NB4 (cell line): Measurements from ENCODE around the gene IRX2.

Source experiments
- DNase-seq: peaks from one replicate; pipeline ENCODE4 v3.0.0; 2010; ENCODE audit warnings: low read depth
- H3K4me3 ChIP-seq: one replicate; pipeline ENCODE4 v1.5.1; 2011; ENCODE audit warnings: mild to moderate bottlenecking, low read depth, low read length, moderate library complexity
- MYC ChIP-seq: IDR thresholded peaks from 2 replicates; pipeline ENCODE4 v1.6.1; 2011; ENCODE audit warnings: low read depth, low read length
- POLR2A ChIP-seq: IDR thresholded peaks from 2 replicates; pipeline ENCODE4 v1.6.1; 2011; ENCODE audit warnings: mild to moderate bottlenecking; ENCODE audit not compliant: insufficient read length; ENCODE audit errors: extremely low read depth
- TF ChIP-seq, protein P1 (sequence below): IDR thresholded peaks from one replicate; pipeline ENCODE4 v1.5.1; 2012; ENCODE audit warnings: low read depth, low read length
- TF ChIP-seq, protein P2 (sequence below): IDR thresholded peaks from 2 replicates; pipeline ENCODE4 v1.6.1; 2011; ENCODE audit warnings: low read depth, low read length

Gene IRX2

DNA sequence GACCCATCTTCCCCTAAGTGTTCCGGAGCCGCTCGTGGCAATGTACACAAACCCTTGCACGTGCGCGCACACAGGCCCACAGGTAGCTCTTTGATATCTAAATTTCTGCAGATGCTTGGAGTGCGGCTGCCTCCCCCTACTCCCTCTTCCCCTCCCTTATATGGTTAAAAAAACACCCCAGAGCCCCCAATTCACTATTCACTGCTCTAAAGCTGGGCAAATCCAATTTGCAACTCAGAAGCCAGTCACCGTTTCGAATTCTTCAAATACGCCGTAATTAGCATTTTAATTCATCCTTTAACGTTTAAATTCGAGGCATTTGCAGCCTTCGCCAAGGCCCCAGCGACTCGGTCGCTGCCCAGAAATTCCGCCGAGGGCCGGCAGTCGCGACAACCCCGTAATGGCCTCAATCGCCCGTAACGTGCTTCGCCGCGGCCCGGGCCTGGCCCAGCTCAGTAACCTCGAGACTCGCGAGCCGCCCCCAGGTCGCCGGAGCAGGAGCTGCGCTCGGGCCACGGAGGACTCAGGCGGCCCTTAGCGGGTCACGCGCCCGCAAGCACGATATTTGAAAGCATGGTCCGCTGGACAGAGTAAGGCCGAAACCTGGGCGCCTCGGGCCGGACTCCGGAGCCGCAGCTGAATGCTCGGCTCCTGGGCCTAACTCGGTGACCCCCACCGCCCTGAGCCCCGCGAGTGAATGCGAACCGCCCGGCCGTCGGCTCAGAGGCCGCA is 1.3 kb downstream of the IRX2 start:
- no peak overlapping the region for H3K4me3 ChIP-seq
- no peak for DNase-seq
- TF ChIP-seq POLR2A = no peak

- no peak for TF ChIP-seq MYC
- no peak for TF ChIP-seq POLR2A
- TF ChIP-seq, protein P1, sequence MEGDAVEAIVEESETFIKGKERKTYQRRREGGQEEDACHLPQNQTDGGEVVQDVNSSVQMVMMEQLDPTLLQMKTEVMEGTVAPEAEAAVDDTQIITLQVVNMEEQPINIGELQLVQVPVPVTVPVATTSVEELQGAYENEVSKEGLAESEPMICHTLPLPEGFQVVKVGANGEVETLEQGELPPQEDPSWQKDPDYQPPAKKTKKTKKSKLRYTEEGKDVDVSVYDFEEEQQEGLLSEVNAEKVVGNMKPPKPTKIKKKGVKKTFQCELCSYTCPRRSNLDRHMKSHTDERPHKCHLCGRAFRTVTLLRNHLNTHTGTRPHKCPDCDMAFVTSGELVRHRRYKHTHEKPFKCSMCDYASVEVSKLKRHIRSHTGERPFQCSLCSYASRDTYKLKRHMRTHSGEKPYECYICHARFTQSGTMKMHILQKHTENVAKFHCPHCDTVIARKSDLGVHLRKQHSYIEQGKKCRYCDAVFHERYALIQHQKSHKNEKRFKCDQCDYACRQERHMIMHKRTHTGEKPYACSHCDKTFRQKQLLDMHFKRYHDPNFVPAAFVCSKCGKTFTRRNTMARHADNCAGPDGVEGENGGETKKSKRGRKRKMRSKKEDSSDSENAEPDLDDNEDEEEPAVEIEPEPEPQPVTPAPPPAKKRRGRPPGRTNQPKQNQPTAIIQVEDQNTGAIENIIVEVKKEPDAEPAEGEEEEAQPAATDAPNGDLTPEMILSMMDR = no peak
- TF ChIP-seq, protein P2, sequence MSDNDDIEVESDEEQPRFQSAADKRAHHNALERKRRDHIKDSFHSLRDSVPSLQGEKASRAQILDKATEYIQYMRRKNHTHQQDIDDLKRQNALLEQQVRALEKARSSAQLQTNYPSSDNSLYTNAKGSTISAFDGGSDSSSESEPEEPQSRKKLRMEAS = no peak
- no peak overlapping the region for H3K4me3 ChIP-seq
Observed at GRCh38 chr5:2749514-2750025, 1.9 kb downstream of the IRX2 start.

GRCh38 chr5:2748861-2749513 is 2.5 kb downstream of the IRX2 start:
- H3K4me3 ChIP-seq = no peak overlapping the region
- TF ChIP-seq, protein P2 = no peak
- TF ChIP-seq, protein P1 = no peak
- TF ChIP-seq POLR2A (no peak), MYC (no peak)
- no peak for DNase-seq

More at GRCh38 chr5:2749514-2750025, 1.9 kb downstream of the IRX2 start:
- DNase-seq = no peak

- H3K4me3 ChIP-seq = no peak overlapping the region
Observed at GRCh38 chr5:2748179-2748860, 3.2 kb downstream of the IRX2 start.

GRCh38 chr5:2747363-2748162 is 3.9 kb downstream of the IRX2 start:
- no peak for TF ChIP-seq MYC
- TF ChIP-seq, protein P2 = no peak
- no peak for TF ChIP-seq POLR2A
- TF ChIP-seq, protein P1 = no peak
- H3K4me3 ChIP-seq = no peak overlapping the region
- DNase-seq = no peak

More at GRCh38 chr5:2748179-2748860, 3.2 kb downstream of the IRX2 start:
- TF ChIP-seq POLR2A (no peak), MYC (no peak)
- TF ChIP-seq, protein P1 = no peak
- TF ChIP-seq, protein P2 = no peak
- DNase-seq = no peak
